H1 (cell line): Measurements from ENCODE around the gene OLFM3. TPM values are rescaled to one million over a fixed set of nuclear protein-coding genes. Genes with fewer than 3 reads are reported as not detected.

Experiments
- CTCF ChIA-PET: fragments of 300-600 bp; sonication (Branson Sonifier 250); formaldehyde crosslinking; loops from one replicate; lab custom pipeline; 2021; ENCODE audit not compliant: partially characterized antibody; lab: Charles Lee
- POLR2A ChIA-PET: fragments of 300-600 bp; sonication (Branson Sonifier 250); formaldehyde crosslinking; loops from one replicate; lab custom pipeline; 2021; ENCODE audit warnings: inconsistent platforms; ENCODE audit not compliant: partially characterized antibody; lab: Charles Lee
- DNase-seq, 2 experiments: peaks; one replicate each; pipeline versions ENCODE4 v3.0.0 to v3.0.0-alpha.2; 2010 to 2022; ENCODE audit warnings: low spot score in 2 of 2, low read depth in 1 of 2, mixed read lengths in 1 of 2
- FAIRE-seq: peaks from 2 replicates; lab custom pipeline; 2011; peaks lifted over from hg19 to GRCh38; lab: Jason Lieb, UNC
- H2AFZ ChIP-seq: 2 replicates; pipeline ENCODE4 v1.8.1; 2012; ENCODE audit warnings: low read length, inconsistent platforms
- H2AK5ac ChIP-seq: 2 replicates; pipeline ENCODE4 v1.6.1; 2013; ENCODE audit warnings: low read depth, low read length
- H2BK120ac ChIP-seq: replicated peaks from 2 replicates; pipeline ENCODE3; 2013; ENCODE audit warnings: low read depth, low read length, inconsistent platforms
- H2BK12ac ChIP-seq: 2 replicates; pipeline ENCODE4 v1.6.1; 2013; ENCODE audit warnings: low read depth, low read length
- H2BK15ac ChIP-seq: 2 replicates; pipeline ENCODE4 v1.6.1; 2013; ENCODE audit warnings: low read length
- H2BK20ac ChIP-seq: 2 replicates; pipeline ENCODE4 v1.6.1; 2013; ENCODE audit warnings: low read length
- H2BK5ac ChIP-seq: 2 replicates; pipeline ENCODE4 v1.6.1; 2013; ENCODE audit warnings: low read depth, low read length
- H3K14ac ChIP-seq: 2 replicates; pipeline ENCODE4 v1.6.1; 2013; ENCODE audit warnings: inconsistent platforms; ENCODE audit not compliant: insufficient read length
- H3K18ac ChIP-seq: 2 replicates; pipeline ENCODE4 v1.6.1; 2013; ENCODE audit warnings: low read length; ENCODE audit errors: extremely low read depth
- H3K23ac ChIP-seq: 2 replicates; pipeline ENCODE4 v1.6.1; 2013; ENCODE audit warnings: inconsistent platforms; ENCODE audit not compliant: insufficient read length
- H3K23me2 ChIP-seq: 2 replicates; pipeline ENCODE4 v1.6.1; 2013; ENCODE audit warnings: low read depth, low read length
- H3K27ac ChIP-seq: 2 replicates; pipeline ENCODE4 v1.6.1; 2011; ENCODE audit warnings: low read depth, low read length, inconsistent platforms
- H3K27me3 ChIP-seq, 4 experiments: replicated peaks in 1 of 4; 1 replicate in 1 of 4; 2 replicates in 3 of 4; pipeline versions ENCODE4 v1.6.1 to v1.8.1; 2011 to 2013; ENCODE audit warnings: low read length in 3 of 4, mild to moderate bottlenecking in 3 of 4, inconsistent platforms in 2 of 4, mixed read lengths in 2 of 4, moderate library complexity in 1 of 4; ENCODE audit not compliant: control insufficient read depth in 3 of 4, insufficient read depth in 3 of 4; ENCODE audit errors: extremely low read depth in 1 of 4
- H3K36me3 ChIP-seq, 4 experiments: 2 replicates each; pipeline versions ENCODE4 v1.6.1 to v1.8.1; 2011 to 2013; ENCODE audit warnings: mild to moderate bottlenecking in 4 of 4, low read length in 3 of 4, moderate library complexity in 2 of 4, control low read depth in 1 of 4, inconsistent platforms in 1 of 4; ENCODE audit not compliant: insufficient read depth in 4 of 4, control insufficient read depth in 2 of 4
- H3K4ac ChIP-seq: replicated peaks from 2 replicates; pipeline ENCODE3; 2013; ENCODE audit warnings: low read length, low read depth, mixed read lengths, inconsistent platforms; ENCODE audit not compliant: insufficient read length
- H3K4me1 ChIP-seq, 4 experiments: replicated peaks in 1 of 4; 1 replicate in 1 of 4; 2 replicates in 3 of 4; pipeline versions ENCODE4 v1.6.1 to v1.8.1; 2011 to 2013; ENCODE audit warnings: low read length in 3 of 4, inconsistent platforms in 2 of 4, mixed read lengths in 1 of 4; ENCODE audit not compliant: insufficient read depth in 4 of 4, control insufficient read depth in 3 of 4
- H3K4me2 ChIP-seq, 2 experiments: 2 replicates each; pipeline versions ENCODE4 v1.6.1 to v1.8.1; 2011 to 2013; ENCODE audit warnings: low read depth in 2 of 2, low read length in 2 of 2, control low read depth in 1 of 2, inconsistent platforms in 1 of 2, mild to moderate bottlenecking in 1 of 2; ENCODE audit not compliant: insufficient read depth in 1 of 2
- H3K4me3 ChIP-seq, 4 experiments: fragments of 200-600, 300-600 bp in 1 of 4; sonication (generic), shearing (Covaris generic), sonication (Bioruptor Twin) in 1 of 4; 2 replicates each; pipeline versions ENCODE4 v1.5.1 to v1.8.1; 2011 to 2016; ENCODE audit warnings: low read length in 4 of 4, low read depth in 3 of 4, control low read depth in 2 of 4, inconsistent platforms in 2 of 4, mild to moderate bottlenecking in 2 of 4, mixed read lengths in 1 of 4, moderate library complexity in 1 of 4; ENCODE audit not compliant: insufficient read depth in 2 of 4; ENCODE audit errors: extremely low read depth in 1 of 4
- H3K56ac ChIP-seq: replicated peaks from 2 replicates; pipeline ENCODE3; 2013; ENCODE audit warnings: low read depth, mild to moderate bottlenecking, mixed read lengths, low read length, inconsistent platforms; ENCODE audit not compliant: insufficient read length
- H3K79me1 ChIP-seq: 2 replicates; pipeline ENCODE4 v1.6.1; 2013; ENCODE audit warnings: low read depth, low read length, control low read depth
- H3K79me2 ChIP-seq, 2 experiments: 2 replicates each; pipeline versions ENCODE4 v1.6.1 to v1.8.1; 2012 to 2013; ENCODE audit warnings: low read length in 2 of 2, mild to moderate bottlenecking in 2 of 2, inconsistent platforms in 1 of 2; ENCODE audit not compliant: insufficient read depth in 2 of 2, control insufficient read depth in 1 of 2
- H3K9ac ChIP-seq, 4 experiments: replicated peaks in 1 of 4; 1 replicate in 1 of 4; 2 replicates in 3 of 4; pipeline versions ENCODE4 v1.6.1 to v1.8.1; 2011 to 2013; ENCODE audit warnings: low read depth in 3 of 4, low read length in 3 of 4, control low read depth in 2 of 4, mild to moderate bottlenecking in 2 of 4, moderate library complexity in 2 of 4, inconsistent platforms in 1 of 4; ENCODE audit errors: extremely low read depth in 1 of 4
- H3K9me3 ChIP-seq, 2 experiments: 2 replicates each; pipeline versions ENCODE4 v1.6.1 to v1.8.1; 2012 to 2013; ENCODE audit warnings: mild to moderate bottlenecking in 2 of 2, moderate library complexity in 2 of 2, control low read depth in 1 of 2, inconsistent platforms in 1 of 2, low read depth in 1 of 2, low read length in 1 of 2, mixed read lengths in 1 of 2; ENCODE audit not compliant: insufficient read depth in 2 of 2
- H4K20me1 ChIP-seq, 2 experiments: replicated peaks in 1 of 2; 2 replicates each; pipeline versions ENCODE3 to v1.8.1; 2011 to 2013; ENCODE audit warnings: inconsistent platforms in 2 of 2, low read length in 2 of 2, mild to moderate bottlenecking in 1 of 2; ENCODE audit not compliant: insufficient read depth in 2 of 2, control insufficient read depth in 1 of 2
- H4K5ac ChIP-seq: 2 replicates; pipeline ENCODE4 v1.6.1; 2013; ENCODE audit warnings: low read length, low read depth, mixed read lengths, inconsistent platforms; ENCODE audit not compliant: insufficient read length
- H4K8ac ChIP-seq: 2 replicates; pipeline ENCODE4 v1.8.0; 2013; ENCODE audit warnings: mild to moderate bottlenecking, moderate library complexity, low read length, inconsistent platforms; ENCODE audit not compliant: insufficient read depth; ENCODE audit errors: extremely low read depth
- H4K91ac ChIP-seq: replicated peaks from 2 replicates; pipeline ENCODE3; 2013; ENCODE audit warnings: low read length, mixed read lengths, inconsistent platforms; ENCODE audit not compliant: insufficient read length
- CBX5 ChIP-seq: fragments of 300-800, 300-1000 bp; sonication (generic); IDR thresholded peaks from 2 replicates; pipeline ENCODE4 v1.7.1; 2016; ENCODE audit warnings: antibody characterized with exemption, low read length, low read depth
- CEBPB ChIP-seq: IDR thresholded peaks from 2 replicates; pipeline ENCODE4 v1.6.1; 2012; ENCODE audit warnings: low read depth, low read length
- CHD1 ChIP-seq: IDR thresholded peaks from 2 replicates; pipeline ENCODE4 v1.6.1; 2012; ENCODE audit warnings: low read depth, low read length, improper control_type of control experiment
- GABPA ChIP-seq: IDR thresholded peaks from 2 replicates; pipeline ENCODE4 v1.6.1; 2011; ENCODE audit warnings: mild to moderate bottlenecking, low read length, moderate library complexity, borderline replicate concordance; ENCODE audit not compliant: insufficient read depth
- GTF2F1 ChIP-seq: IDR thresholded peaks from 2 replicates; pipeline ENCODE4 v1.6.1; 2012; ENCODE audit warnings: low read depth, low read length, improper control_type of control experiment, borderline replicate concordance
- HDAC2 ChIP-seq, 2 experiments: fragments of 300-600 bp in 1 of 2; sonication (generic) in 1 of 2; IDR thresholded peaks; 2 replicates each; pipeline ENCODE4 v1.6.1; 2011 to 2012; ENCODE audit warnings: low read depth in 2 of 2, low read length in 2 of 2, mild to moderate bottlenecking in 2 of 2, moderate library complexity in 2 of 2, borderline replicate concordance in 1 of 2, inconsistent platforms in 1 of 2
- PHF8 ChIP-seq: fragments of 200-600 bp; sonication (generic); conservative IDR thresholded peaks from 2 replicates; pipeline ENCODE4 v1.7.1; 2012; ENCODE audit warnings: low read depth, mild to moderate bottlenecking, inconsistent platforms, low read length, moderate library complexity
- SIRT6 ChIP-seq: IDR thresholded peaks from one replicate; pipeline ENCODE4 v1.7.1; 2012; ENCODE audit warnings: low read length, inconsistent platforms
- SIX5 ChIP-seq: IDR thresholded peaks from 2 replicates; pipeline ENCODE4 v1.6.1; 2011; ENCODE audit warnings: mild to moderate bottlenecking, low read depth, low read length
- SP2 ChIP-seq: IDR thresholded peaks from 2 replicates; pipeline ENCODE4 v1.6.1; 2012; ENCODE audit warnings: mild to moderate bottlenecking, low read length, inconsistent platforms
- SP4 ChIP-seq: IDR thresholded peaks from 2 replicates; pipeline ENCODE4 v1.6.1; 2012; ENCODE audit warnings: low read length, inconsistent platforms
- SUZ12 ChIP-seq: fragments of 200-600 bp; sonication (generic); IDR thresholded peaks from 2 replicates; pipeline ENCODE4 v1.6.1; 2012; ENCODE audit warnings: mild to moderate bottlenecking, inconsistent platforms, low read length, moderate library complexity, mixed read lengths
- TCF12 ChIP-seq: IDR thresholded peaks from 2 replicates; pipeline ENCODE4 v1.6.1; 2011; ENCODE audit warnings: low read depth, mild to moderate bottlenecking, low read length
- TEAD4 ChIP-seq: IDR thresholded peaks from 2 replicates; pipeline ENCODE4 v1.6.1; 2012; ENCODE audit warnings: low read depth, low read length, inconsistent platforms, mixed read lengths
- WGBS, 2 experiments: shearing (Covaris generic) in 1 of 2; methylation state at CpG; one replicate each; pipeline versions ENCODE4 v1.1.6 to v1.1.7; 2013 to 2015; ENCODE audit warnings: low lambda C conversion rate in 2 of 2, mixed read lengths in 2 of 2, inconsistent platforms in 1 of 2, low coverage in 1 of 2, missing lambda C conversion rate in 1 of 2; ENCODE audit not compliant: insufficient replicate concordance in 2 of 2, insufficient coverage in 1 of 2, insufficient read length in 1 of 2; ENCODE audit errors: extremely low coverage in 1 of 2, missing lambda C conversion rate in 1 of 2; 5-methylcytosine and 5-hydroxymethylcytosine counted together
- polyA plus RNA-seq, 7 experiments: library from polyadenylated mRNA; depleted of rRNA in 3 of 7; stranded (reverse) in 5 of 7; unstranded in 2 of 7; fragments of >200 nt in 5 of 7; fragments of 200-250 nt in 2 of 7; gene quantifications; 1 replicate in 5 of 7; 2 replicates in 1 of 7; 4 replicates in 1 of 7; pipeline versions ENCODE4 v1.2.1 to v1.2.3, GENCODE V29; 2011 to 2013; ENCODE audit warnings: missing spikeins in 2 of 7, mixed read lengths in 2 of 7
- total RNA-seq: library from RNA; stranded (reverse); fragmentation: NEBNext Ultra II Directional; extraction: Animal tissue kit (Norgen Biotek cat#: 25700); gene quantifications from 2 replicates; pipeline ENCODE4 v1.2.1, GENCODE V29; 2021
- TF ChIP-seq, protein P1 (sequence below): IDR thresholded peaks from 2 replicates; pipeline ENCODE4 v1.6.1; 2011; ENCODE audit warnings: low read depth, mild to moderate bottlenecking, low read length; ENCODE audit not compliant: insufficient read depth

Gene OLFM3
- total and polyA plus RNA-seq, 2 of the 8 experiments (the other 6 are each of a cell fraction or from before 2014, with no cell fraction given) = 0.30 to 0.32 TPM

GRCh38 chr1:101849356-101849755, 147.4 kb downstream of the OLFM3 start:
- Histone ChIP-seq H3K56ac (no peak overlapping the region), H3K23me2 (no peaks in the 10 kb centered on the region), H3K79me2 (no peaks in the 10 kb centered on the region), H3K9ac (no peak overlapping the region), H2AFZ (no peak overlapping the region), H3K36me3 (no peaks in the 10 kb centered on the region), H3K23ac (no peak overlapping the region), H3K27ac (no peak overlapping the region), H2BK5ac (no peak overlapping the region), H2BK15ac (no peak overlapping the region), H4K91ac (no peak overlapping the region), H3K4me2 (no peak overlapping the region; a peak in 1 of 4 replicates), H4K5ac (no peak overlapping the region), H3K18ac (no peak overlapping the region), H2BK120ac (no peak overlapping the region), H3K4ac (no peak overlapping the region), H4K8ac (no peak overlapping the region), H2BK20ac (no peak overlapping the region), H2BK12ac (no peak overlapping the region), H3K14ac (no peak overlapping the region), H4K20me1 (no peaks in the 10 kb centered on the region), H3K27me3 (no peaks in the 10 kb centered on the region), H3K4me3 (no peak overlapping the region), H2AK5ac (no peak overlapping the region), H3K4me1 (peaks cover under 1 to 3% (median 2%) of the 10 kb centered on the region in 4 experiments; a peak in 2 of 7 replicates), H3K9me3 (no peaks in the 10 kb centered on the region), H3K79me1 (no peaks in the 10 kb centered on the region)
- POLR2A ChIA-PET = no interaction called here
- 0% methylated on average over 1 of the region's 1 CpG; no CpG with 5 or more reads in 1 of the 2 experiments for WGBS, 2 experiments
- CTCF ChIA-PET = no interaction called here
- FAIRE-seq = no peak
- no peak for TF ChIP-seq SIX5
- no peak for TF ChIP-seq CEBPB
- TF ChIP-seq GTF2F1 = no peak
- TF ChIP-seq GABPA = no peak
- TF ChIP-seq CHD1 = no peak
- no peak for TF ChIP-seq CBX5
- TF ChIP-seq, protein P1, sequence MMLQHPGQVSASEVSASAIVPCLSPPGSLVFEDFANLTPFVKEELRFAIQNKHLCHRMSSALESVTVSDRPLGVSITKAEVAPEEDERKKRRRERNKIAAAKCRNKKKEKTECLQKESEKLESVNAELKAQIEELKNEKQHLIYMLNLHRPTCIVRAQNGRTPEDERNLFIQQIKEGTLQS = no peak
- TF ChIP-seq SUZ12 = no peak
- TF ChIP-seq HDAC2 (IDR thresholded peaks at IDR 0.05; ENCODE audit: borderline replicate concordance in 1 of 2, low read depth in 2 of 2, low read length in 2 of 2) = no peak
- no peak for TF ChIP-seq TCF12
- no peak for TF ChIP-seq SP4
- no peak for TF ChIP-seq SIRT6
- no peak for TF ChIP-seq PHF8
- no peak for TF ChIP-seq TEAD4
- TF ChIP-seq SP2 = no peak
- DNase-seq = no peak
